WTC11 (cell line): Measurements from ENCODE around the gene CHRNB1. TPM values are rescaled to one million over a fixed set of nuclear protein-coding genes. Genes with fewer than 3 reads are reported as not detected.

Source experiments
- ATAC-seq: fragments of 200-7000 bp; cut with Tn5 transposase; 2 replicates; pipeline ENCODE4 v1.10.0; 2021; ENCODE audit warnings: mild to moderate bottlenecking, moderate library complexity
- CTCF ChIA-PET: fragments of 300-600 bp; sonication (Branson Sonifier 250); formaldehyde crosslinking; loops from one replicate; lab custom pipeline; 2021; ENCODE audit warnings: antibody characterized with exemption; lab: Charles Lee
- POLR2A ChIA-PET: fragments of 350-600 bp; sonication (Branson Sonifier 250); formaldehyde crosslinking; loops from one replicate; lab custom pipeline; 2021; ENCODE audit warnings: antibody characterized with exemption; lab: Charles Lee
- DNase-seq: peaks from one replicate; pipeline ENCODE4 v3.0.0; 2021; ENCODE audit warnings: low spot score
- H3K27ac Mint-ChIP-seq: 2 replicates; pipeline ENCODE4 v1.8.0; 2021; ENCODE audit warnings: mixed read lengths
- H3K27me3 Mint-ChIP-seq: 2 replicates; pipeline ENCODE4 v1.8.0; 2021; ENCODE audit warnings: low read depth, mild to moderate bottlenecking, moderate library complexity, mixed read lengths
- H3K36me3 Mint-ChIP-seq: 2 replicates; pipeline ENCODE4 v1.8.0; 2021; ENCODE audit warnings: mixed read lengths
- H3K4me1 Mint-ChIP-seq: 2 replicates; pipeline ENCODE4 v1.8.0; 2022; ENCODE audit warnings: mixed read lengths
- H3K4me3 Mint-ChIP-seq: 2 replicates; pipeline ENCODE4 v1.8.0; 2021; ENCODE audit warnings: mild to moderate bottlenecking, moderate library complexity, mixed read lengths
- H3K9me3 Mint-ChIP-seq: 2 replicates; pipeline ENCODE4 v1.8.0; 2021; ENCODE audit warnings: mixed read lengths
- ESRRA ChIP-seq: sonication (generic); formaldehyde crosslinking; IDR thresholded peaks from 2 replicates; pipeline ENCODE4 v1.8.1; 2022; ENCODE audit warnings: mild to moderate bottlenecking, missing genetic modification reagents, borderline replicate concordance
- FOXK1 ChIP-seq: sonication (generic); formaldehyde crosslinking; IDR thresholded peaks from 2 replicates; pipeline ENCODE4 v1.8.0; 2022; ENCODE audit warnings: mild to moderate bottlenecking, moderate library complexity, missing genetic modification reagents
- HMGA2 ChIP-seq: fragments of 250-450 bp; sonication (Bioruptor Pico); IDR thresholded peaks from 2 replicates; pipeline ENCODE4 v1.4.0; 2021; ENCODE audit warnings: mild to moderate bottlenecking, moderate library complexity
- NFATC4 ChIP-seq: fragments of 250-450 bp; sonication (Bioruptor Pico); IDR thresholded peaks from 2 replicates; pipeline ENCODE4 v1.9.0; 2021; ENCODE audit warnings: mild to moderate bottlenecking
- NFE2L1 ChIP-seq: sonication (generic); formaldehyde crosslinking; IDR thresholded peaks from 2 replicates; pipeline ENCODE4 v1.8.1; 2023; ENCODE audit warnings: missing genetic modification reagents
- NR3C1 ChIP-seq: sonication (generic); formaldehyde crosslinking; conservative IDR thresholded peaks from 2 replicates; pipeline ENCODE4 v1.8.1; 2023; ENCODE audit warnings: low read depth, mild to moderate bottlenecking, missing genetic modification reagents
- PRRX2 ChIP-seq: fragments of 250-450 bp; sonication (Bioruptor Pico); IDR thresholded peaks from 2 replicates; pipeline ENCODE4 v1.8.0; 2021; ENCODE audit warnings: mild to moderate bottlenecking
- SMAD3 ChIP-seq: sonication (generic); formaldehyde crosslinking; IDR thresholded peaks from 2 replicates; pipeline ENCODE4 v1.8.0; 2022; ENCODE audit warnings: missing genetic modification reagents, mild to moderate bottlenecking, borderline replicate concordance
- TCF7 ChIP-seq: sonication (generic); formaldehyde crosslinking; IDR thresholded peaks from 2 replicates; pipeline ENCODE4 v1.8.0; 2022; ENCODE audit warnings: mild to moderate bottlenecking, low read depth, missing genetic modification reagents, moderate library complexity
- TEAD4 ChIP-seq: sonication (generic); formaldehyde crosslinking; IDR thresholded peaks from 2 replicates; pipeline ENCODE4 v1.8.0; 2022; ENCODE audit warnings: mild to moderate bottlenecking, missing genetic modification reagents
- ZBTB21 ChIP-seq: sonication (generic); formaldehyde crosslinking; IDR thresholded peaks from 2 replicates; pipeline ENCODE4 v1.8.1; 2023; ENCODE audit warnings: mild to moderate bottlenecking, missing genetic modification reagents, borderline replicate concordance
- ZNF121 ChIP-seq: sonication (generic); formaldehyde crosslinking; IDR thresholded peaks from 2 replicates; pipeline ENCODE4 v1.8.0; 2023; ENCODE audit warnings: missing genetic modification reagents
- ZNF138 ChIP-seq: sonication (generic); formaldehyde crosslinking; conservative IDR thresholded peaks from 2 replicates; pipeline ENCODE4 v1.8.1; 2022; ENCODE audit warnings: mild to moderate bottlenecking, moderate library complexity, missing genetic modification reagents
- ZNF263 ChIP-seq: sonication (generic); formaldehyde crosslinking; IDR thresholded peaks from 2 replicates; pipeline ENCODE4 v1.8.1; 2022; ENCODE audit warnings: low read depth, mild to moderate bottlenecking, moderate library complexity, missing genetic modification reagents
- ZNF671 ChIP-seq: fragments of 250-450 bp; sonication (Bioruptor Pico); IDR thresholded peaks from 2 replicates; pipeline ENCODE4 v1.8.0; 2021; ENCODE audit warnings: mild to moderate bottlenecking
- total RNA-seq: library from RNA; stranded (reverse); gene quantifications from 3 replicates; pipeline ENCODE4 v1.2.3, GENCODE V29; 2021
- TF ChIP-seq, protein P1 (sequence below): sonication (generic); formaldehyde crosslinking; IDR thresholded peaks from 2 replicates; pipeline ENCODE4 v1.8.1; 2023; ENCODE audit warnings: mild to moderate bottlenecking, missing genetic modification reagents, borderline replicate concordance
- TF ChIP-seq, protein P2 (sequence below): sonication (generic); formaldehyde crosslinking; IDR thresholded peaks from 2 replicates; pipeline ENCODE4 v1.8.1; 2023; ENCODE audit warnings: mild to moderate bottlenecking, missing genetic modification reagents, moderate library complexity
- TF ChIP-seq, protein P3 (sequence below): sonication (generic); formaldehyde crosslinking; IDR thresholded peaks from 2 replicates; pipeline ENCODE4 v1.8.0; 2023; ENCODE audit warnings: missing genetic modification reagents
- TF ChIP-seq, protein P4 (sequence below): sonication (generic); formaldehyde crosslinking; IDR thresholded peaks from 2 replicates; pipeline ENCODE4 v1.8.1; 2023; ENCODE audit warnings: mild to moderate bottlenecking, missing genetic modification reagents
- TF ChIP-seq, protein P5 (sequence below): sonication (generic); formaldehyde crosslinking; IDR thresholded peaks from 2 replicates; pipeline ENCODE4 v1.8.0; 2022; ENCODE audit warnings: mild to moderate bottlenecking, missing genetic modification reagents
- TF ChIP-seq, protein P6 (sequence below): sonication (generic); formaldehyde crosslinking; IDR thresholded peaks from 2 replicates; pipeline ENCODE4 v1.8.1; 2022; ENCODE audit warnings: low read depth, missing genetic modification reagents, borderline replicate concordance

The CHRNB1 gene
- total RNA-seq, 1 experiment from 2014 or later: 16.0 TPM

DNA sequence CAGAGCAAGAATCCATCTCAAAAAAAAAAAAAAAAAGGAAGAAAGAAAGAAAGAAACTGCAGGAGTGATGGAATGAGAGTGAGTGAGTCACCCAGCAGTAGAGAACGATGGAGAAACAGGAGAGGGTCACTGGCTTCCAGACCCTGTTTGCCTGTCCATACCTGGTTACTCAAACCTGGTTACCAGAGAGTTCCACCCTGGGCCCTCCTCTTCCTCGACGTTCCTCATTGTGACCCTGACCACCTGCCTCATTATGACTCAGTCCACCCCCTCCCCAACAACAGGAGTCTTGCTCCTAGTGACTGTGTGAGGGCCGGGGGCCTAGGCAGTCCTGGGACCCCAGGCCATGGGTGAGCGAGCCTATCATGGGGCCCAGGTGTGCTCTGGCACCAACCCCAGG, 16.3 kb upstream of the CHRNB1 start, which contains the start of gene SPEM3:
TSS of gene SPEM3 (plus strand) at position 301 of the 400 bp plus-strand sequence. CDS start at position 347, 46 bp downstream.
- Mint-ChIP-seq H3K36me3 (no peaks in the 10 kb centered on the region), H3K27ac (no peak within 1 kb of the TSS), H3K4me3 (no peak within 1 kb of the TSS), H3K9me3 (no peaks in the 10 kb centered on the region), H3K4me1 (no peaks in the 10 kb centered on the region), H3K27me3 (no peaks in the 10 kb centered on the region; the same call in 1 of the 2 replicates)
- no peak for DNase-seq
- POLR2A ChIA-PET: interaction anchor here (0.7 kb wide), 1 partner anchor 157 kb away, joined by 4 read pairs; no protein-coding TSS in a partner anchor
- TF ChIP-seq NFE2L1 (CRISPR knock-in tag) (no peak), HMGA2 (no peak), NFATC4 (CRISPR knock-in tag) (no peak), ZNF671 (CRISPR knock-in tag) (no peak), ZNF121 (CRISPR knock-in tag) (no peak), SMAD3 (CRISPR knock-in tag) (no peak)
- TF ChIP-seq, protein P1, sequence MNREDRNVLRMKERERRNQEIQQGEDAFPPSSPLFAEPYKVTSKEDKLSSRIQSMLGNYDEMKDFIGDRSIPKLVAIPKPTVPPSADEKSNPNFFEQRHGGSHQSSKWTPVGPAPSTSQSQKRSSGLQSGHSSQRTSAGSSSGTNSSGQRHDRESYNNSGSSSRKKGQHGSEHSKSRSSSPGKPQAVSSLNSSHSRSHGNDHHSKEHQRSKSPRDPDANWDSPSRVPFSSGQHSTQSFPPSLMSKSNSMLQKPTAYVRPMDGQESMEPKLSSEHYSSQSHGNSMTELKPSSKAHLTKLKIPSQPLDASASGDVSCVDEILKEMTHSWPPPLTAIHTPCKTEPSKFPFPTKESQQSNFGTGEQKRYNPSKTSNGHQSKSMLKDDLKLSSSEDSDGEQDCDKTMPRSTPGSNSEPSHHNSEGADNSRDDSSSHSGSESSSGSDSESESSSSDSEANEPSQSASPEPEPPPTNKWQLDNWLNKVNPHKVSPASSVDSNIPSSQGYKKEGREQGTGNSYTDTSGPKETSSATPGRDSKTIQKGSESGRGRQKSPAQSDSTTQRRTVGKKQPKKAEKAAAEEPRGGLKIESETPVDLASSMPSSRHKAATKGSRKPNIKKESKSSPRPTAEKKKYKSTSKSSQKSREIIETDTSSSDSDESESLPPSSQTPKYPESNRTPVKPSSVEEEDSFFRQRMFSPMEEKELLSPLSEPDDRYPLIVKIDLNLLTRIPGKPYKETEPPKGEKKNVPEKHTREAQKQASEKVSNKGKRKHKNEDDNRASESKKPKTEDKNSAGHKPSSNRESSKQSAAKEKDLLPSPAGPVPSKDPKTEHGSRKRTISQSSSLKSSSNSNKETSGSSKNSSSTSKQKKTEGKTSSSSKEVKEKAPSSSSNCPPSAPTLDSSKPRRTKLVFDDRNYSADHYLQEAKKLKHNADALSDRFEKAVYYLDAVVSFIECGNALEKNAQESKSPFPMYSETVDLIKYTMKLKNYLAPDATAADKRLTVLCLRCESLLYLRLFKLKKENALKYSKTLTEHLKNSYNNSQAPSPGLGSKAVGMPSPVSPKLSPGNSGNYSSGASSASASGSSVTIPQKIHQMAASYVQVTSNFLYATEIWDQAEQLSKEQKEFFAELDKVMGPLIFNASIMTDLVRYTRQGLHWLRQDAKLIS (CRISPR knock-in tag): no peak
- TF ChIP-seq, protein P2, sequence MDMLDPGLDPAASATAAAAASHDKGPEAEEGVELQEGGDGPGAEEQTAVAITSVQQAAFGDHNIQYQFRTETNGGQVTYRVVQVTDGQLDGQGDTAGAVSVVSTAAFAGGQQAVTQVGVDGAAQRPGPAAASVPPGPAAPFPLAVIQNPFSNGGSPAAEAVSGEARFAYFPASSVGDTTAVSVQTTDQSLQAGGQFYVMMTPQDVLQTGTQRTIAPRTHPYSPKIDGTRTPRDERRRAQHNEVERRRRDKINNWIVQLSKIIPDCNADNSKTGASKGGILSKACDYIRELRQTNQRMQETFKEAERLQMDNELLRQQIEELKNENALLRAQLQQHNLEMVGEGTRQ (CRISPR knock-in tag): no peak
- TF ChIP-seq, protein P3, sequence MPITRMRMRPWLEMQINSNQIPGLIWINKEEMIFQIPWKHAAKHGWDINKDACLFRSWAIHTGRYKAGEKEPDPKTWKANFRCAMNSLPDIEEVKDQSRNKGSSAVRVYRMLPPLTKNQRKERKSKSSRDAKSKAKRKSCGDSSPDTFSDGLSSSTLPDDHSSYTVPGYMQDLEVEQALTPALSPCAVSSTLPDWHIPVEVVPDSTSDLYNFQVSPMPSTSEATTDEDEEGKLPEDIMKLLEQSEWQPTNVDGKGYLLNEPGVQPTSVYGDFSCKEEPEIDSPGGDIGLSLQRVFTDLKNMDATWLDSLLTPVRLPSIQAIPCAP: no peak
- CTCF ChIA-PET: no interaction called here
- ATAC-seq: no peak

DNA sequence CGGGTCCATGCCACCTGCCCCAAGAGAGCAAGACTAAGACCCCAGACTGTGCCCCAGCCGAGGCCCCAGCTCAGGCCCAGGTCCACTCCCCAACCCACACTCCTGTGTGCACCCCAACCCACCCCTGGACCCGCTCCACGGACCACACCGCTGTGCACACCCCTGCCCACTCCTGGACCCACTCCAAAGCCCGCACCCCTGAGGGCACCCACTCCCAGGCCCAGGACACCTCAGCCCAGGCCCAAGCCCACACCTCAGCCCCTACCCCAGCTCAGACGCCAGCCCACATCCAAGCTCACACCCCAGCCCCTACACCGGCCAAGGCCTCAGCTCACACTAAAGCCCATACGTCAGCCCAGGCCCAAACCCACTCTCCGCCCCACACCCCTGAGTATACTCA, 15.1 kb upstream of the CHRNB1 start:
- no peak for TF ChIP-seq FOXK1 (CRISPR knock-in tag)
- no peak for TF ChIP-seq ZNF138 (CRISPR knock-in tag)
- Mint-ChIP-seq H3K27me3 (no peaks in the 10 kb centered on the region; the same call in 1 of the 2 replicates), H3K27ac (no peak overlapping the region), H3K9me3 (no peaks in the 10 kb centered on the region), H3K4me3 (no peak overlapping the region), H3K36me3 (no peaks in the 10 kb centered on the region), H3K4me1 (no peaks in the 10 kb centered on the region)
- ATAC-seq (no peak), DNase-seq (no peak)
- ChIA-PET POLR2A (no interaction called here), CTCF (interaction anchor here (0.7 kb wide), 1 partner anchor 8 kb away, joined by 3 read pairs; no protein-coding TSS in a partner anchor)

DNA sequence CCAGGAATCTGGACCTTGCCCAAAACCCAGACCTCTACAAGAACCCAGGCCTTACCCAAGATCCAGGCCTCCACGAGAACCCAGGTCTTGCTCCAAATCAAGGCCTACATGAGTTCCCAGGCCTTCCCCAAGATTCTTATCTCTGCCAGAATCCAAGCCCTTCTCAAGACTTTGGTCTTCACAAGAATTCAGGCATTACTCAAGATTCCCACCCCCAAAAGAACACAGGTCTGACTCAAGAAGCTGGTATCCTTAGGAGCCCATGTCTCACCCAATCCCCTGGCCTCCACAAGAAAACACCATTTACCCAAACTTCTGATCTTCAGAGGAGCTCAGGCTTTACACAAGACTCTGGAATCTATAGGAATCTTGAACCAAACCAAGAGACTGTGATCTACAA, 13.6 kb upstream of the CHRNB1 start:
- DNase-seq (no peak), ATAC-seq (no peak)
- CTCF ChIA-PET: no interaction called here
- no peaks in the 10 kb centered on the region for H3K9me3 Mint-ChIP-seq
- POLR2A ChIA-PET: no interaction called here
- H3K4me1 Mint-ChIP-seq: peaks cover 3% of the 10 kb centered on the region
- H3K27me3 Mint-ChIP-seq: no peaks in the 10 kb centered on the region; the same call in 1 of the 2 replicates
- no peaks in the 10 kb centered on the region for H3K36me3 Mint-ChIP-seq
- no peak overlapping the region for H3K27ac Mint-ChIP-seq
- no peak overlapping the region for H3K4me3 Mint-ChIP-seq
- no peak for TF ChIP-seq ZBTB21 (CRISPR knock-in tag)
- TF ChIP-seq, protein P4, sequence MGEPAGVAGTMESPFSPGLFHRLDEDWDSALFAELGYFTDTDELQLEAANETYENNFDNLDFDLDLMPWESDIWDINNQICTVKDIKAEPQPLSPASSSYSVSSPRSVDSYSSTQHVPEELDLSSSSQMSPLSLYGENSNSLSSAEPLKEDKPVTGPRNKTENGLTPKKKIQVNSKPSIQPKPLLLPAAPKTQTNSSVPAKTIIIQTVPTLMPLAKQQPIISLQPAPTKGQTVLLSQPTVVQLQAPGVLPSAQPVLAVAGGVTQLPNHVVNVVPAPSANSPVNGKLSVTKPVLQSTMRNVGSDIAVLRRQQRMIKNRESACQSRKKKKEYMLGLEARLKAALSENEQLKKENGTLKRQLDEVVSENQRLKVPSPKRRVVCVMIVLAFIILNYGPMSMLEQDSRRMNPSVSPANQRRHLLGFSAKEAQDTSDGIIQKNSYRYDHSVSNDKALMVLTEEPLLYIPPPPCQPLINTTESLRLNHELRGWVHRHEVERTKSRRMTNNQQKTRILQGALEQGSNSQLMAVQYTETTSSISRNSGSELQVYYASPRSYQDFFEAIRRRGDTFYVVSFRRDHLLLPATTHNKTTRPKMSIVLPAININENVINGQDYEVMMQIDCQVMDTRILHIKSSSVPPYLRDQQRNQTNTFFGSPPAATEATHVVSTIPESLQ: no peak
- no peak for TF ChIP-seq TEAD4 (CRISPR knock-in tag)
- no peak for TF ChIP-seq PRRX2 (CRISPR knock-in tag)
- no peak for TF ChIP-seq ESRRA
- TF ChIP-seq NR3C1: no peak
- TF ChIP-seq, protein P5, sequence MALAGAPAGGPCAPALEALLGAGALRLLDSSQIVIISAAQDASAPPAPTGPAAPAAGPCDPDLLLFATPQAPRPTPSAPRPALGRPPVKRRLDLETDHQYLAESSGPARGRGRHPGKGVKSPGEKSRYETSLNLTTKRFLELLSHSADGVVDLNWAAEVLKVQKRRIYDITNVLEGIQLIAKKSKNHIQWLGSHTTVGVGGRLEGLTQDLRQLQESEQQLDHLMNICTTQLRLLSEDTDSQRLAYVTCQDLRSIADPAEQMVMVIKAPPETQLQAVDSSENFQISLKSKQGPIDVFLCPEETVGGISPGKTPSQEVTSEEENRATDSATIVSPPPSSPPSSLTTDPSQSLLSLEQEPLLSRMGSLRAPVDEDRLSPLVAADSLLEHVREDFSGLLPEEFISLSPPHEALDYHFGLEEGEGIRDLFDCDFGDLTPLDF (CRISPR knock-in tag): no peak
- TF ChIP-seq ZNF263 (CRISPR knock-in tag): no peak
- TF ChIP-seq, protein P6, sequence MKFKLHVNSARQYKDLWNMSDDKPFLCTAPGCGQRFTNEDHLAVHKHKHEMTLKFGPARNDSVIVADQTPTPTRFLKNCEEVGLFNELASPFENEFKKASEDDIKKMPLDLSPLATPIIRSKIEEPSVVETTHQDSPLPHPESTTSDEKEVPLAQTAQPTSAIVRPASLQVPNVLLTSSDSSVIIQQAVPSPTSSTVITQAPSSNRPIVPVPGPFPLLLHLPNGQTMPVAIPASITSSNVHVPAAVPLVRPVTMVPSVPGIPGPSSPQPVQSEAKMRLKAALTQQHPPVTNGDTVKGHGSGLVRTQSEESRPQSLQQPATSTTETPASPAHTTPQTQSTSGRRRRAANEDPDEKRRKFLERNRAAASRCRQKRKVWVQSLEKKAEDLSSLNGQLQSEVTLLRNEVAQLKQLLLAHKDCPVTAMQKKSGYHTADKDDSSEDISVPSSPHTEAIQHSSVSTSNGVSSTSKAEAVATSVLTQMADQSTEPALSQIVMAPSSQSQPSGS: no peak
- no peak for TF ChIP-seq TCF7 (CRISPR knock-in tag)
